ENCODE data around the gene ATG4C.
"Not testable (repeated sequence)": the region's sequence is repeated elsewhere in the genome, so short reads cannot be mapped to it uniquely, and the experiment has no call there.

The ATG4C gene

GRCh38 chr1:62826901-62827300 is 43.0 kb downstream of the ATG4C start:
- CTCF ChIA-PET: interaction anchor here (7.3 kb wide), 1 partner anchor 16 kb away, joined by 72 read pairs; no protein-coding TSS in a partner anchor
- H3K4me3 ChIP-seq (ENCODE audit: low read depth, low read length): no peak overlapping the region
- POLR2A ChIA-PET: no interaction called here
- DNase-seq (ENCODE audit: low read depth, low spot score): no peak
- no peak for TF ChIP-seq CTCF (IDR thresholded peaks at IDR 0.05; ENCODE audit: insufficient read depth, low read length, missing control alignments)

- DNase-seq (ENCODE audit: low read depth, low spot score); POLR2A ChIA-PET; H3K4me3 ChIP-seq (ENCODE audit: low read depth, low read length): not testable (repeated sequence)
- CTCF ChIA-PET: interaction anchor here (1.4 to 7.3 kb wide), 2 partner anchors 12 to 15 kb away, joined by 4 to 72 read pairs; no protein-coding TSS in a partner anchor
Observed at GRCh38 chr1:62827786-62828185, 43.9 kb downstream of the ATG4C start.

- ChIA-PET POLR2A (no interaction called here), CTCF (interaction anchor here (7.3 kb wide), 1 partner anchor 10 kb away, joined by 72 read pairs; no protein-coding TSS in a partner anchor)
- no peak overlapping the region for H3K4me3 ChIP-seq (ENCODE audit: low read depth, low read length)
- no peak for DNase-seq (ENCODE audit: low read depth, low spot score)
- TF ChIP-seq CTCF (IDR thresholded peaks at IDR 0.05; ENCODE audit: insufficient read depth, low read length, missing control alignments): no peak
Observed at GRCh38 chr1:62832276-62832675, 48.3 kb downstream of the ATG4C start.

GRCh38 chr1:62833529-62833928 is 49.6 kb downstream of the ATG4C start:
- no peak for DNase-seq (ENCODE audit: low read depth, low spot score)
- H3K4me3 ChIP-seq (ENCODE audit: low read depth, low read length): no peak overlapping the region
- TF ChIP-seq CTCF (IDR thresholded peaks at IDR 0.05; ENCODE audit: insufficient read depth, low read length, missing control alignments): no peak
- CTCF ChIA-PET: interaction anchor here (0.8 to 7.3 kb wide), 2 partner anchors 9 to 316 kb away, joined by 3 to 72 read pairs; no protein-coding TSS in a partner anchor
- POLR2A ChIA-PET: no interaction called here

GRCh38 chr1:62834400-62834961 is 50.5 kb downstream of the ATG4C start:
- ChIA-PET POLR2A (no interaction called here), CTCF (interaction anchor here (7.3 kb wide), 1 partner anchor 8 kb away, joined by 72 read pairs; no protein-coding TSS in a partner anchor)
- DNase-seq (ENCODE audit: low read depth, low spot score): no peak
- TF ChIP-seq CTCF (IDR thresholded peaks at IDR 0.05; ENCODE audit: insufficient read depth, low read length, missing control alignments): no peak
- H3K4me3 ChIP-seq (ENCODE audit: low read depth, low read length): no peak overlapping the region

GRCh38 chr1:62836856-62837540 is 53.1 kb downstream of the ATG4C start:
- DNase-seq (ENCODE audit: low read depth, low spot score): no peak
- CTCF ChIA-PET: interaction anchor here (1.0 to 1.2 kb wide), 3 partner anchors 30 to 312 kb away, joined by 3 to 5 read pairs (median 4); no protein-coding TSS in a partner anchor
- no peak for TF ChIP-seq CTCF (IDR thresholded peaks at IDR 0.05; ENCODE audit: insufficient read depth, low read length, missing control alignments)

More at GRCh38 chr1:62836856-62837540, 53.1 kb downstream of the ATG4C start:
- POLR2A ChIA-PET: no interaction called here
- H3K4me3 ChIP-seq (ENCODE audit: low read depth, low read length): no peak overlapping the region
